Osteoblast (primary cell): ENCODE results near the gene TAF7. TPM values are rescaled to one million over a fixed set of nuclear protein-coding genes. Genes with fewer than 3 reads are reported as not detected.
"Not testable (repeated sequence)": the region's sequence is repeated elsewhere in the genome, so short reads cannot be mapped to it uniquely, and the experiment has no call there.

Experiments
- DNase-seq: peaks from one replicate; pipeline ENCODE4 v3.0.0; 2011; ENCODE audit warnings: low spot score, mixed read lengths; ENCODE audit not compliant: insufficient read length; ENCODE audit errors: missing footprints
- H2AFZ ChIP-seq: 2 replicates; pipeline ENCODE4 v1.6.0; 2011; ENCODE audit warnings: mild to moderate bottlenecking, low read length
- H3K27ac ChIP-seq: 2 replicates; pipeline ENCODE4 v1.5.1; 2011; ENCODE audit warnings: mild to moderate bottlenecking, low read depth, low read length, moderate library complexity
- H3K27me3 ChIP-seq: 2 replicates; pipeline ENCODE4 v1.6.0; 2012; ENCODE audit warnings: mild to moderate bottlenecking, control low read depth, inconsistent platforms, low read length, moderate library complexity; ENCODE audit not compliant: insufficient read depth
- H3K36me3 ChIP-seq: 2 replicates; pipeline ENCODE4 v1.5.1; 2011; ENCODE audit warnings: mild to moderate bottlenecking, low read length, control low read depth, moderate library complexity; ENCODE audit not compliant: insufficient read depth
- H3K4me1 ChIP-seq: 2 replicates; pipeline ENCODE4 v1.5.1; 2011; ENCODE audit warnings: mild to moderate bottlenecking, low read length, control low read depth, moderate library complexity; ENCODE audit not compliant: insufficient read depth
- H3K4me2 ChIP-seq: 2 replicates; pipeline ENCODE4 v1.6.0; 2011; ENCODE audit warnings: mild to moderate bottlenecking, low read length; ENCODE audit not compliant: insufficient read depth
- H3K4me3 ChIP-seq: fragments of 200-600 bp; sonication (generic); 3 replicates; pipeline ENCODE4 v1.5.1; 2012; ENCODE audit warnings: mild to moderate bottlenecking, low read length, inconsistent platforms; ENCODE audit not compliant: insufficient read depth
- H3K79me2 ChIP-seq: 2 replicates; pipeline ENCODE4 v1.6.0; 2012; ENCODE audit warnings: mild to moderate bottlenecking, low read length, control low read depth, inconsistent platforms; ENCODE audit not compliant: insufficient read depth
- H3K9me3 ChIP-seq: 2 replicates; pipeline ENCODE4 v1.5.1; 2011; ENCODE audit warnings: low read depth, low read length, control low read depth
- H4K20me1 ChIP-seq: 2 replicates; pipeline ENCODE4 v1.6.0; 2012; ENCODE audit warnings: mild to moderate bottlenecking, low read length, control low read depth; ENCODE audit not compliant: insufficient read depth
- total RNA-seq: library from RNA; depleted of rRNA; stranded (reverse); fragments of >200 nt; gene quantifications from 2 replicates; pipeline ENCODE4 v1.2.3, GENCODE V29; 2012
- TF ChIP-seq, protein P1 (sequence below): IDR thresholded peaks from 2 replicates; pipeline ENCODE4 v1.5.1; 2011; ENCODE audit warnings: mild to moderate bottlenecking, low read depth, low read length, moderate library complexity; ENCODE audit errors: extremely low read depth

TAF7 gene
- total RNA-seq, 1 donor = 48.1 TPM

DNA sequence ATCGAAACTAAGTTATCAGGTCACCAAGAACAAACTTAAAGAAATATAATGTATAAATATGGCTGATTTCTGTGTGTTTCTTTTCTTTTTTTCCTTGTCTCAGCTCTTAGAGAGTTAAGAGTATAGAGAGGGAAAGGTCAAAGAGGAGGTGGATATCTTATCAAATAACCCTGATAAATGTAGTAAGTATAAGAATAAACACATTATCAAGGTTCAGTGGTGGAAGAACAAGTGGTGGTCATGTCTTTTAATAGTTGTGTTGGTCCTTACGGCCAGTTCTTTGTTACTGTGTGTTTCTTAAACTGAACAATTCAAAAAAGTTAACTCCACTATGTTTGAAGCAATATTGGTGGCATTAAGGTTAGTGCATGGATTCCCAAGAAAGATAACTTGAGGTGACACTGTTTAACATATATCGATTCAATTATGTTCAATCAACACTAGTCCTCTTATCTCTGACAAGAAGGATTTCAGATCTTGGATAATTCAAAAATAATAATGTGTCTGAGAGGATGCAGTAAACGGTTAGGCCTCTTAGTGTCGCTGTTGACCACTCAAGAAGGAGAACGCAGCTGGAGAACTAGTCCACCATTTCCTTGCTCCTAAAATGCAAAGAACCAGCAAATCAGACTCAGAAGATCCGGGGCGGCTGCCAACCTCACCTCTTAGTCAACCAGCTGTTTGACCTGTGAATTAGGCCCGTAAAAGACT is 22.8 kb upstream of the TAF7 start, which contains the start of gene PCDHGA3:
PCDHGA3 (plus strand) TSS at position 588 of the 711 bp plus-strand sequence. CDS start 205 bp downstream, outside the sequence.
- Histone ChIP-seq H4K20me1 (no peaks in the 10 kb centered on the region), H2AFZ (peak within 1 kb of the TSS; percentile 87), H3K4me2 (peak within 1 kb of the TSS; percentile 65), H3K4me1 (no peaks in the 10 kb centered on the region), H3K9me3 (peaks cover 2% of the 10 kb centered on the region), H3K36me3 (no peaks in the 10 kb centered on the region), H3K27me3 (peaks cover 16% of the 10 kb centered on the region), H3K79me2 (no peaks in the 10 kb centered on the region), H3K4me3 (peak within 1 kb of the TSS; percentile 70), H3K27ac (no peak within 1 kb of the TSS)
- DNase-seq = peak; percentile 92
- TF ChIP-seq, protein P1, sequence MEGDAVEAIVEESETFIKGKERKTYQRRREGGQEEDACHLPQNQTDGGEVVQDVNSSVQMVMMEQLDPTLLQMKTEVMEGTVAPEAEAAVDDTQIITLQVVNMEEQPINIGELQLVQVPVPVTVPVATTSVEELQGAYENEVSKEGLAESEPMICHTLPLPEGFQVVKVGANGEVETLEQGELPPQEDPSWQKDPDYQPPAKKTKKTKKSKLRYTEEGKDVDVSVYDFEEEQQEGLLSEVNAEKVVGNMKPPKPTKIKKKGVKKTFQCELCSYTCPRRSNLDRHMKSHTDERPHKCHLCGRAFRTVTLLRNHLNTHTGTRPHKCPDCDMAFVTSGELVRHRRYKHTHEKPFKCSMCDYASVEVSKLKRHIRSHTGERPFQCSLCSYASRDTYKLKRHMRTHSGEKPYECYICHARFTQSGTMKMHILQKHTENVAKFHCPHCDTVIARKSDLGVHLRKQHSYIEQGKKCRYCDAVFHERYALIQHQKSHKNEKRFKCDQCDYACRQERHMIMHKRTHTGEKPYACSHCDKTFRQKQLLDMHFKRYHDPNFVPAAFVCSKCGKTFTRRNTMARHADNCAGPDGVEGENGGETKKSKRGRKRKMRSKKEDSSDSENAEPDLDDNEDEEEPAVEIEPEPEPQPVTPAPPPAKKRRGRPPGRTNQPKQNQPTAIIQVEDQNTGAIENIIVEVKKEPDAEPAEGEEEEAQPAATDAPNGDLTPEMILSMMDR = peak; percentile 60

DNA sequence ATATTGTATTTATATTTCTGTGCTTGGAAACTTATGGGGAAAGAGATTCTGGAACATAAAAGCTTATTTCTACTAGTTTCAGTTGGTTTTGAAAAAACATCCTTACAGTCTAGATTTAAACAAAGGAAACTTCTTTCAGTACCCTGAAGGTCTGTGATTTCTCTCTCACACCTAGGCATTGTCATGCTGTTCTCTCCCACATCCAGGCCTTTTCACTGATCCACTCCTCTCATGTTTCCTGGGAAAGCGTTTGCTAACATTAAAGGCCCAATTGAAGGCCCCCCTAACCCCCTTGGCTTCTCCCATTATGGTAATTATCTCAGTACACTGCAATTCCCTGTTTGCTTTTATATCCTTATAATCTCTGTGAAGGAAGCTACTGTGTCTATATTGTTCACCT is 22.2 kb upstream of the TAF7 start:
- Histone ChIP-seq H4K20me1 (no peaks in the 10 kb centered on the region), H2AFZ (no peak overlapping the region), H3K27me3 (peaks cover 16% of the 10 kb centered on the region), H3K79me2 (no peaks in the 10 kb centered on the region), H3K9me3 (peaks cover 2% of the 10 kb centered on the region), H3K4me1 (no peaks in the 10 kb centered on the region), H3K27ac (no peak overlapping the region), H3K36me3 (no peaks in the 10 kb centered on the region), H3K4me3 (no peak overlapping the region), H3K4me2 (no peak overlapping the region)
- TF ChIP-seq, protein P1 = no peak
- no peak for DNase-seq

DNA sequence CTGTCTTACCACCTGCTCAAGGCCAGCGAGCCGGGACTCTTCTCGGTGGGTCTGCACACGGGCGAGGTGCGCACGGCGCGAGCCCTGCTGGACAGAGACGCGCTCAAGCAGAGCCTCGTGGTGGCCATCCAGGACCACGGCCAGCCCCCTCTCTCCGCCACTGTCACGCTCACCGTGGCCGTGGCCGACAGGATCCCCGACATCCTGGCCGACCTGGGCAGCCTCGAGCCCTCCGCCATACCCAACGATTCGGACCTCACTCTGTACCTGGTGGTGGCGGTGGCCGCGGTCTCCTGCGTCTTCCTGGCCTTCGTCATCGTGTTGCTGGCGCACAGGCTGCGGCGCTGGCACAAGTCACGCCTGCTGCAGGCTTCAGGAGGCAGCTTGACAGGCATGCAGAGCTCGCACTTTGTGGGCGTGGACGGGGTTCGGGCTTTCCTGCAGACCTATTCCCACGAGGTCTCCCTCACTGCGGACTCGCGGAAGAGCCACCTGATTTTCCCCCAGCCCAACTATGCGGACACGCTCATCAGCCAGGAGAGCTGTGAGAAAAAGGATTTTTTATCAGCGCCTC is 20.3 kb upstream of the TAF7 start:
- not testable (repeated sequence) for H3K9me3 ChIP-seq, H4K20me1 ChIP-seq, H3K4me2 ChIP-seq, H3K27ac ChIP-seq, H3K36me3 ChIP-seq, H2AFZ ChIP-seq, H3K4me1 ChIP-seq, H3K79me2 ChIP-seq, DNase-seq, H3K4me3 ChIP-seq
- H3K27me3 ChIP-seq = peaks cover 27% of the 10 kb centered on the region

DNA sequence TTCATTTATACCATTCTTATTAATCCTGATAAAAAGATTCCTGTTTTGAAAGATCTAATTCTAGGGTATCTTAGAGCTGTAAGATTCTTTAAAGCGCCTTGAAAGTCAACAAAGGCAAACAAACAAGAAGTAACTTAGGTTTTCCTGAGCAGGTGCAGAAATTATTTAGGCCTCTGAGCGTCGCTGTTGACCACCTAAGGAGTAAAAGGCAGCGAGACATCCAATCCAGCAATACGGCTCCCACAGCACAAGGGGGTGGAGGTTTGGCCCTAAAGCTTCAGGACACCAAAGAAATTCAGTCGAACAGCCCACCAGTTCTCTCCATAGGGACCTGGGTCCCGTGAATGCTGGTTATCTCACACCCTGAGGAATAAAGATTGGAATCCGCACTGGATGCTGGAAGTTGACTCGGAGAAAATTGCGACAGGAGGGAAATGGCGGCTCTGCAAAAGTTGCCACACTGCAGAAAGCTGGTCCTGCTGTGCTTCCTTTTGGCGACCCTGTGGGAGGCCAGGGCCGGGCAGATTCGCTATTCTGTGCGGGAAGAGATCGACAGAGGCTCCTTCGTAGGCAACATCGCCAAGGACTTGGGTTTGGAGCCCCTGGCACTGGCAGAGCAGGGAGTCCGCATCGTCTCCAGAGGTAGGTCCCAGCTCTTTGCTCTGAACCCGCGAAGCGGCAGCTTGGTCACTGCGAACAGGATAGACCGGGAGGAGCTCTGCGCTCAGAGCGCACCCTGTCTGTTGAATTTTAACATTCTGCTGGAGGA is 18.1 kb upstream of the TAF7 start, which contains the start of gene PCDHGA2:
PCDHGA2 (plus strand) TSS at position 223 of the 769 bp plus-strand sequence.
- peak; percentile 82 for DNase-seq
- Histone ChIP-seq H3K4me3 (peak within 1 kb of the TSS; percentile 73), H3K27me3 (peaks cover 22% of the 10 kb centered on the region), H2AFZ (peak within 1 kb of the TSS; percentile 94), H4K20me1 (no peaks in the 10 kb centered on the region), H3K79me2 (no peaks in the 10 kb centered on the region), H3K4me1 (no peaks in the 10 kb centered on the region), H3K27ac (no peak within 1 kb of the TSS), H3K9me3 (peaks cover 2% of the 10 kb centered on the region), H3K36me3 (no peaks in the 10 kb centered on the region), H3K4me2 (peak within 1 kb of the TSS; percentile 85)
- TF ChIP-seq, protein P1 = peak; percentile 71

DNA sequence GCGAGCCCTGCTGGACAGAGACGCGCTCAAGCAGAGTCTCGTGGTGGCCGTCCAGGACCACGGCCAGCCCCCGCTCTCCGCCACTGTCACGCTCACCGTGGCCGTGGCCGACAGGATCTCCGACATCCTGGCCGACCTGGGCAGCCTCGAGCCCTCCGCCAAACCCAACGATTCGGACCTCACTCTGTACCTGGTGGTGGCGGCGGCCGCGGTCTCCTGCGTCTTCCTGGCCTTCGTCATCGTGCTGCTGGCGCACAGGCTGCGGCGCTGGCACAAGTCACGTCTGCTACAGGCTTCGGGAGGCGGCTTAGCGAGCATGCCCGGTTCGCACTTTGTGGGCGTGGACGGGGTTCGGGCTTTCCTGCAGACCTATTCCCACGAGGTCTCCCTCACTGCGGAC is 12.0 kb upstream of the TAF7 start:
- H4K20me1 ChIP-seq, H3K4me2 ChIP-seq, H3K4me3 ChIP-seq, H3K79me2 ChIP-seq, H2AFZ ChIP-seq, H3K36me3 ChIP-seq, DNase-seq, H3K4me1 ChIP-seq, H3K9me3 ChIP-seq, H3K27ac ChIP-seq: not testable (repeated sequence)
- H3K27me3 ChIP-seq = peaks cover 34% of the 10 kb centered on the region
